CD4-positive, alpha-beta memory T cell (primary cell): ENCODE data around the gene TRIP4. TPM values are rescaled to one million over a fixed set of nuclear protein-coding genes. Genes with fewer than 3 reads are reported as not detected.

ENCODE experiments used
- CTCF ChIA-PET: fragments of 350-600 bp; sonication (Branson Sonifier 250); formaldehyde crosslinking; loops from one replicate; lab custom pipeline; 2021; ENCODE audit warnings: inconsistent platforms; ENCODE audit not compliant: partially characterized antibody; lab: Charles Lee
- POLR2A ChIA-PET: fragments of 350-600 bp; sonication (Branson Sonifier 250); formaldehyde crosslinking; loops from one replicate; lab custom pipeline; 2021; ENCODE audit not compliant: partially characterized antibody; lab: Charles Lee
- DNase-seq, 5 donors: peaks; one replicate each; pipeline versions ENCODE4 v3.0.0 to v3.0.0-alpha.2; 2020 to 2022; ENCODE audit warnings: mixed read lengths in 1 of 5
- H3K27ac ChIP-seq: one replicate; pipeline ENCODE4 v1.7.0; 2013; ENCODE audit warnings: low read depth, low read length
- H3K27me3 ChIP-seq: 2 replicates; pipeline ENCODE4 v1.7.0; 2013; ENCODE audit warnings: mild to moderate bottlenecking, low read length, moderate library complexity; ENCODE audit not compliant: insufficient read depth
- H3K36me3 ChIP-seq: 2 replicates; pipeline ENCODE4 v1.7.0; 2013; ENCODE audit warnings: mild to moderate bottlenecking, low read length, moderate library complexity; ENCODE audit not compliant: insufficient read depth
- H3K4me1 ChIP-seq: 2 replicates; pipeline ENCODE4 v1.7.0; 2013; ENCODE audit warnings: mild to moderate bottlenecking, low read length, moderate library complexity; ENCODE audit not compliant: insufficient read depth
- H3K4me3 ChIP-seq, 2 donors: one replicate each; pipeline ENCODE4 v1.7.0; 2013; ENCODE audit warnings: low read length in 2 of 2, mild to moderate bottlenecking in 1 of 2
- H3K9me3 ChIP-seq, 2 donors: one replicate each; pipeline ENCODE4 v1.7.0; 2013; ENCODE audit warnings: low read length in 2 of 2, control low read depth in 1 of 2; ENCODE audit not compliant: control insufficient read depth in 1 of 2
- H3K27ac Mint-ChIP-seq, 7 donors: one replicate each; pipeline ENCODE4 v1.8.0; 2020 to 2021; ENCODE audit warnings: mixed read lengths in 7 of 7, mild to moderate bottlenecking in 6 of 7, inconsistent platforms in 3 of 7, moderate library complexity in 3 of 7
- H3K27me3 Mint-ChIP-seq, 2 donors: one replicate each; pipeline ENCODE4 v1.8.0; 2020 to 2021; ENCODE audit warnings: mixed read lengths in 2 of 2
- H3K36me3 Mint-ChIP-seq, 2 donors: one replicate each; pipeline ENCODE4 v1.8.0; 2020 to 2021; ENCODE audit warnings: mixed read lengths in 2 of 2, inconsistent platforms in 1 of 2, mild to moderate bottlenecking in 1 of 2
- H3K4me1 Mint-ChIP-seq, 4 donors: one replicate each; pipeline ENCODE4 v1.8.0; 2020 to 2021; ENCODE audit warnings: mixed read lengths in 4 of 4, mild to moderate bottlenecking in 1 of 4
- H3K4me3 Mint-ChIP-seq, 8 donors: one replicate each; pipeline ENCODE4 v1.8.0; 2020 to 2021; ENCODE audit warnings: mixed read lengths in 8 of 8, mild to moderate bottlenecking in 7 of 8, moderate library complexity in 6 of 8, inconsistent platforms in 3 of 8
- H3K9me3 Mint-ChIP-seq, 8 donors: one replicate each; pipeline ENCODE4 v1.8.0; 2020 to 2021; ENCODE audit warnings: mixed read lengths in 8 of 8, mild to moderate bottlenecking in 5 of 8, inconsistent platforms in 3 of 8, moderate library complexity in 1 of 8
- intact Hi-C: fragments of 100-400 bp; cut with micrococcal nuclease; formaldehyde crosslinking; loops from one replicate; pipeline ENCODE4 v1.15.1; 2023
- polyA plus RNA-seq, 2 donors: library from polyadenylated mRNA; unstranded; fragments of 300-500 nt; fragmentation: Illumina TruSeq; gene quantifications; one replicate each; pipeline ENCODE4 v1.2.3, GENCODE V29; 2021
- total RNA-seq, 2 experiments: library from RNA; stranded (reverse); gene quantifications; one replicate each; pipeline ENCODE4 v1.2.3, GENCODE V29; 2021

Gene TRIP4
- total and polyA plus RNA-seq, 4 experiments from 2014 or later, result 28.2 to 37.1 (median 29.4) TPM

GRCh38 chr15:64454282-64454681 lies 66.6 kb downstream of the TRIP4 start:
- no peak for DNase-seq
- Histone ChIP-seq H3K27me3 (no peaks in the 10 kb centered on the region), H3K4me1 (no peaks in the 10 kb centered on the region), H3K4me3 (no peak overlapping the region), H3K9me3 (no peaks in the 10 kb centered on the region), H3K36me3 (no peaks in the 10 kb centered on the region), H3K27ac (no peak overlapping the region)
- POLR2A ChIA-PET, result no interaction called here
- H3K36me3 Mint-ChIP-seq, result peaks cover 7 to 25% of the 10 kb centered on the region in 2 donors
- H3K4me3 Mint-ChIP-seq, result no peak overlapping the region
- peak overlapping the region in 1 of 7 donors; percentile 22 for H3K27ac Mint-ChIP-seq
- no peaks in the 10 kb centered on the region for H3K9me3 Mint-ChIP-seq
- intact Hi-C loops, result no loop called here
- CTCF ChIA-PET, result interaction anchor here (0.5 kb wide), 1 partner anchor 453 kb away, joined by 3 read pairs; no protein-coding TSS in a partner anchor
- no peaks in the 10 kb centered on the region for H3K27me3 Mint-ChIP-seq
- peaks cover 7 to 34% (median 18%) of the 10 kb centered on the region in 4 donors for H3K4me1 Mint-ChIP-seq

GRCh38 chr15:64455961-64456371 lies 68.3 kb downstream of the TRIP4 start:
- Histone ChIP-seq H3K27ac (no peak overlapping the region), H3K36me3 (no peaks in the 10 kb centered on the region), H3K27me3 (no peaks in the 10 kb centered on the region), H3K9me3 (no peaks in the 10 kb centered on the region), H3K4me1 (peaks cover 9% of the 10 kb centered on the region), H3K4me3 (no peak overlapping the region)
- DNase-seq, result no peak
- ChIA-PET POLR2A (no interaction called here), CTCF (no interaction called here)
- Mint-ChIP-seq H3K9me3 (peaks cover 0 to 1% (median 0%) of the 10 kb centered on the region in 8 donors), H3K4me3 (peak overlapping the region in 1 of 8 donors; percentile 50), H3K4me1 (peaks cover 12 to 40% (median 24%) of the 10 kb centered on the region in 4 donors), H3K36me3 (peaks cover 3 to 24% of the 10 kb centered on the region in 2 donors), H3K27ac (peak overlapping the region; percentile 4 to 85 (median 54)), H3K27me3 (no peaks in the 10 kb centered on the region)
- intact Hi-C loops, result no loop called here

- intact Hi-C loops, result no loop called here
- CTCF ChIA-PET, result interaction anchor here (0.9 to 1.5 kb wide), 2 partner anchors 47 to 197 kb away, joined by 3 to 4 read pairs; no protein-coding TSS in a partner anchor
- Histone ChIP-seq H3K4me1 (peaks cover 12% of the 10 kb centered on the region), H3K9me3 (no peaks in the 10 kb centered on the region), H3K27me3 (no peaks in the 10 kb centered on the region), H3K4me3 (no peak overlapping the region), H3K36me3 (no peaks in the 10 kb centered on the region), H3K27ac (no peak overlapping the region)
- Mint-ChIP-seq H3K9me3 (peaks cover 0 to 1% (median 0%) of the 10 kb centered on the region in 8 donors), H3K4me1 (peaks cover 16 to 46% (median 29%) of the 10 kb centered on the region in 4 donors), H3K4me3 (no peak overlapping the region), H3K36me3 (peaks cover 3 to 28% of the 10 kb centered on the region in 2 donors), H3K27me3 (no peaks in the 10 kb centered on the region), H3K27ac (peak overlapping the region in 5 of 7 donors; percentile 4 to 69 (median 47))
- no peak for DNase-seq
- POLR2A ChIA-PET, result interaction anchor here (0.7 kb wide), 1 partner anchor 27 kb away, joined by 4 read pairs; no protein-coding TSS in a partner anchor
These were observed 69.0 kb downstream of the TRIP4 start for GRCh38 chr15:64456634-64457108.

GRCh38 chr15:64459066-64459781 lies 71.6 kb downstream of the TRIP4 start:
- Mint-ChIP-seq H3K4me1 (peaks cover 33 to 61% (median 45%) of the 10 kb centered on the region in 4 donors), H3K27ac (peak overlapping the region; percentile 86 to 95 (median 94)), H3K4me3 (peak overlapping the region; percentile 85 to 94 (median 91)), H3K9me3 (peaks cover 0 to 1% (median 0%) of the 10 kb centered on the region in 8 donors), H3K36me3 (peaks cover 3 to 16% of the 10 kb centered on the region in 2 donors), H3K27me3 (no peaks in the 10 kb centered on the region)
- Histone ChIP-seq H3K27ac (peak overlapping the region; percentile 60), H3K9me3 (no peaks in the 10 kb centered on the region), H3K27me3 (no peaks in the 10 kb centered on the region), H3K4me3 (no peak overlapping the region), H3K4me1 (peaks cover 37% of the 10 kb centered on the region), H3K36me3 (no peaks in the 10 kb centered on the region)
- no peak for DNase-seq
- CTCF ChIA-PET, result interaction anchor here (0.9 to 1.9 kb wide), 4 partner anchors 29 to 194 kb away, joined by 3 to 11 read pairs (median 4); no protein-coding TSS in a partner anchor
- POLR2A ChIA-PET, result interaction anchor here (0.8 to 3.6 kb wide), 12 partner anchors 9 to 444 kb away, joined by 3 to 32 read pairs (median 3); partner anchors contain the start of gene TRIP4
- intact Hi-C loops, result no loop called here

GRCh38 chr15:64460206-64460723 lies 72.6 kb downstream of the TRIP4 start, which contains the start of gene ZNF609:
Gene ZNF609, plus strand, starts transcription at chr15:64460578. Its CDS starts 38,842 bp downstream, at chr15:64499420.
- H3K4me3 Mint-ChIP-seq, result peak within 1 kb of the TSS; percentile 91 to 96 (median 94)
- DNase-seq, result peak; percentile 83 to 90 (median 85)
- Histone ChIP-seq H3K27ac (peak within 1 kb of the TSS; percentile 60), H3K27me3 (no peaks in the 10 kb centered on the region), H3K9me3 (no peaks in the 10 kb centered on the region), H3K4me3 (peak within 1 kb of the TSS; percentile 72 to 86), H3K4me1 (peaks cover 48% of the 10 kb centered on the region), H3K36me3 (no peaks in the 10 kb centered on the region)
- H3K36me3 Mint-ChIP-seq, result peaks cover 6 to 16% of the 10 kb centered on the region in 2 donors
- H3K9me3 Mint-ChIP-seq, result peaks cover 0 to 1% (median 0%) of the 10 kb centered on the region in 8 donors
- H3K4me1 Mint-ChIP-seq, result peaks cover 41 to 71% (median 54%) of the 10 kb centered on the region in 4 donors
- intact Hi-C loops, result loop anchor here (2.0 kb wide), 1 partner anchor 43 kb away; no protein-coding TSS in a partner anchor
- ChIA-PET POLR2A (interaction anchor here (0.8 to 3.6 kb wide), 15 partner anchors 8 to 443 kb away, joined by 3 to 32 read pairs (median 3); partner anchors contain the start of gene TRIP4), CTCF (interaction anchor here (0.9 to 1.9 kb wide), 5 partner anchors 30 to 193 kb away, joined by 3 to 11 read pairs (median 4); partner anchors contain the start of gene TRIP4)
- peak within 1 kb of the TSS; percentile 87 to 96 (median 95) for H3K27ac Mint-ChIP-seq
- no peaks in the 10 kb centered on the region for H3K27me3 Mint-ChIP-seq

GRCh38 chr15:64460724-64461720 lies 73.4 kb downstream of the TRIP4 start:
- intact Hi-C loops, result loop anchor here (1.0 to 2.0 kb wide), 3 partner anchors 31 to 74 kb away; partner anchors contain the start of gene TRIP4
- Mint-ChIP-seq H3K36me3 (peaks cover 6 to 14% of the 10 kb centered on the region in 2 donors), H3K27me3 (no peaks in the 10 kb centered on the region), H3K9me3 (peaks cover 0 to 1% (median 0%) of the 10 kb centered on the region in 8 donors), H3K4me3 (peak overlapping the region; percentile 88 to 96 (median 94)), H3K27ac (peak overlapping the region; percentile 75 to 96 (median 92)), H3K4me1 (peaks cover 42 to 71% (median 56%) of the 10 kb centered on the region in 4 donors)
- DNase-seq, result peak; percentile 27 to 46 (median 33)
- ChIA-PET POLR2A (interaction anchor here (0.7 to 3.6 kb wide), 15 partner anchors 13 to 442 kb away, joined by 3 to 32 read pairs (median 3); partner anchors contain the start of gene TRIP4), CTCF (interaction anchor here (1.5 to 1.9 kb wide), 3 partner anchors 33 to 192 kb away, joined by 4 to 11 read pairs (median 5); partner anchors contain the start of gene TRIP4)
- Histone ChIP-seq H3K27me3 (no peaks in the 10 kb centered on the region), H3K4me3 (peak overlapping the region; percentile 49 to 72), H3K36me3 (no peaks in the 10 kb centered on the region), H3K9me3 (no peaks in the 10 kb centered on the region), H3K27ac (peak overlapping the region; percentile 60), H3K4me1 (peaks cover 53% of the 10 kb centered on the region)
